HepG2 (cell line): ENCODE data around the gene G6PC3. TPM values are rescaled to one million over a fixed set of nuclear protein-coding genes. Genes with fewer than 3 reads are reported as not detected.

Source experiments
- AKNA ChIP-seq: sonication (generic); formaldehyde crosslinking; IDR thresholded peaks from 2 replicates; pipeline ENCODE4 v1.4.0; 2020; ENCODE audit warnings: missing genetic modification reagents, borderline replicate concordance
- ASH2L ChIP-seq: fragments of 300-600, 200-600 bp; sonication (generic); IDR thresholded peaks from 2 replicates; pipeline ENCODE4 v1.7.0; 2017; ENCODE audit warnings: low read depth, mild to moderate bottlenecking, moderate library complexity, mixed read lengths, low read length; ENCODE audit not compliant: insufficient read length
- ATF4 ChIP-seq, 2 experiments: fragments of 450-650 bp in 1 of 2; sonication (generic) in 1 of 2; formaldehyde crosslinking; IDR thresholded peaks; 2 replicates each; pipeline versions ENCODE4 v1.5.0 to v1.8.0; 2020 to 2022; ENCODE audit warnings: mild to moderate bottlenecking in 1 of 2, missing genetic modification reagents in 1 of 2
- BRD4 ChIP-seq: sonication (generic); formaldehyde crosslinking; IDR thresholded peaks from 2 replicates; pipeline ENCODE4 v1.4.0; 2020; ENCODE audit warnings: missing genetic modification reagents
- CHCHD3 ChIP-seq: sonication (generic); formaldehyde crosslinking; IDR thresholded peaks from 2 replicates; pipeline ENCODE4 v1.8.0; 2022; ENCODE audit warnings: mild to moderate bottlenecking, missing genetic modification reagents, moderate library complexity
- CREBL2 ChIP-seq: sonication (generic); formaldehyde crosslinking; IDR thresholded peaks from 2 replicates; pipeline ENCODE4 v1.8.1; 2023; ENCODE audit warnings: missing genetic modification reagents, mild to moderate bottlenecking, borderline replicate concordance
- MYC ChIP-seq: sonication (generic); formaldehyde crosslinking; IDR thresholded peaks from 2 replicates; pipeline ENCODE4 v1.9.0; 2021; ENCODE audit warnings: missing genetic modification reagents, borderline replicate concordance
- NCOA2 ChIP-seq: sonication (generic); formaldehyde crosslinking; IDR thresholded peaks from 2 replicates; pipeline ENCODE4 v1.8.0; 2022; ENCODE audit warnings: inconsistent platforms
- NCOR1 ChIP-seq: fragments of 200-600 bp; sonication (generic); IDR thresholded peaks from 2 replicates; pipeline ENCODE4 v1.7.0; 2017; ENCODE audit warnings: antibody characterized with exemption, low read length, borderline replicate concordance
- PRDM15 ChIP-seq: sonication (generic); formaldehyde crosslinking; IDR thresholded peaks from 2 replicates; pipeline ENCODE4 v1.4.0; 2020; ENCODE audit warnings: missing genetic modification reagents
- SNAPC5 ChIP-seq: sonication (generic); formaldehyde crosslinking; IDR thresholded peaks from 2 replicates; pipeline ENCODE4 v1.8.1; 2023; ENCODE audit warnings: mild to moderate bottlenecking, missing genetic modification reagents, borderline replicate concordance
- TEF ChIP-seq: sonication (generic); formaldehyde crosslinking; IDR thresholded peaks from 2 replicates; pipeline ENCODE4 v1.5.0; 2020; ENCODE audit warnings: missing genetic modification reagents
- ZFP91 ChIP-seq: sonication (generic); formaldehyde crosslinking; IDR thresholded peaks from 2 replicates; pipeline ENCODE4 v1.9.0; 2022; ENCODE audit warnings: missing genetic modification reagents, mild to moderate bottlenecking, borderline replicate concordance
- ZNF317 ChIP-seq: sonication (generic); formaldehyde crosslinking; IDR thresholded peaks from 2 replicates; pipeline ENCODE4 v1.5.0; 2020; ENCODE audit warnings: mild to moderate bottlenecking, missing genetic modification reagents
- polyA plus RNA-seq, 8 experiments: library from polyadenylated mRNA; depleted of rRNA in 3 of 8; stranded (reverse) in 7 of 8; unstranded in 1 of 8; fragments of >200 nt; fragmentation: Illumina TruSeq in 4 of 8; extraction: Trizol in 4 of 8; gene quantifications; 2 replicates each; pipeline versions ENCODE4 v1.2.1 to v1.2.3, GENCODE V29; 2011 to 2016; ENCODE audit warnings: low read depth in 4 of 8, missing spikeins in 1 of 8, mixed read lengths in 1 of 8; ENCODE audit not compliant: insufficient read depth in 1 of 8
- total RNA-seq, 5 experiments: library from RNA; depleted of rRNA; stranded (reverse); fragments of >200 nt; fragmentation: Illumina TruSeq; extraction: Trizol; gene quantifications; 2 replicates each; pipeline ENCODE4 v1.2.3, GENCODE V29; 2016; ENCODE audit warnings: low read depth in 1 of 5

G6PC3 gene
- total and polyA plus RNA-seq, 2 of the 13 experiments (the other 11 are each of a cell fraction or from before 2014, with no cell fraction given): 38.5 to 75.8 TPM

GRCh38 chr17:44108440-44109311 is 38.1 kb downstream of the G6PC3 start (continued):
- TF ChIP-seq ZFP91 (CRISPR knock-in tag) (peak; percentile 90), NCOA2 (peak; percentile 84), MYC (CRISPR knock-in tag) (peak; percentile 87), NCOR1 (peak; percentile 96), CHCHD3 (CRISPR knock-in tag) (no peak), BRD4 (CRISPR knock-in tag) (0 out of 2 replicates have a peak, but pooled peaks have one; percentile 23), ASH2L (peak; percentile 91), ATF4 (CRISPR knock-in tag; IDR thresholded peaks at IDR 0.05) (peak in 1 of 2 experiments; percentile 49; a peak in 1 of 4 replicates), TEF (CRISPR knock-in tag) (no peak), AKNA (CRISPR knock-in tag) (no peak), CREBL2 (CRISPR knock-in tag) (no peak; the same call in 1 of the 2 replicates), SNAPC5 (CRISPR knock-in tag) (no peak), PRDM15 (CRISPR knock-in tag) (no peak), ZNF317 (CRISPR knock-in tag) (peak; percentile 66; the same call in 1 of the 2 replicates)
